Endometrial microvascular endothelial cells (primary cell): ENCODE results near the gene RYR1. TPM values are rescaled to one million over a fixed set of nuclear protein-coding genes. Genes with fewer than 3 reads are reported as not detected.
"Not testable (repeated sequence)": the region's sequence is repeated elsewhere in the genome, so short reads cannot be mapped to it uniquely, and the experiment has no call there.

Experiments
- in situ Hi-C: cut with HindIII; loops from 2 replicates; pipeline ENCODE4 v1.10.0; 2017; ENCODE audit warnings: low sequenced_read_pairs, low pct_unique_long_range_greater_than_20kb; ENCODE audit errors: inconsistent ontology term
- total RNA-seq: library from RNA; depleted of rRNA; stranded (reverse); fragments of >200 nt; gene quantifications from one replicate; pipeline ENCODE4 v1.2.3, GENCODE V29; 2015; ENCODE audit errors: inconsistent ontology term

Gene RYR1
- total RNA-seq, 1 donor from 2014 or later, result not detected

DNA sequence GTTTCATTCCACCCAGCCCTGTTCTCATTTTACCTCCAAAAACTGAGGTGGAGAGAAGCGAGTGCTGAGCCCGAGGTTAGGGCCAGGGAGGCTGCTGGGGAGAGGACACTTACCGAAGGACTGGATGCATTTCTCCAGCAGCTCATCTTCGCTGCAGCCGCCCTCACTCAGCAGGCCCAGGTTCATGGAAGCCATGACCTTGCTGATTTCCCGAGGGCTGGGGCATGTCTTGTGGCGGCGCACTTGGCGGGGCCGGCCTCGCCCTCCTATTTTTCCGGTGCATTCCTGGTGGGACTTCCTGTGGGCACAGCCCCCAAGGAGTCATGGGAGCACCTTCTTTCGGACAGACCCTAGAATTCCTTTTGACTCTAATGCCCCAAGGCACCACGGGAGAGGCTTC is 11.6 kb upstream of the RYR1 start:
- in situ Hi-C loops, result no loop called here

DNA sequence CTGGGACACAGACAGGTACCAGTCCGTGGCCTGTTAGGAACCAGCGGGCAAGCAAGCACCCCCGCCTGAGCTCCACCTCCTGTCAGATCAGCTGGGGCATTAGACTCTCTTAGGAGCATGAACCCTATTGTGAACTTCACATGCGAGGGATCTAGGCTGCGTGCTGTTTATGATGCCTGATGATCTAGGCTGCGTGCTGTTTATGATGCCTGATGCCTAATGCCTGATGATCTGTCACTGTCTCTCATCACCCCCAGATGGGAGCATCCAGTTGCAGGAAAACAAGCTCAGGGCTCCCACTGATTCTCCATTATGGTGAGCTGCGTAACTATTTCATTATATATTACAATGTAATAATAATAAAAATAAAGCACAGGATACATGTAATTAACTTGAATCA is 11.1 kb upstream of the RYR1 start:
- in situ Hi-C loops, result no loop called here

DNA sequence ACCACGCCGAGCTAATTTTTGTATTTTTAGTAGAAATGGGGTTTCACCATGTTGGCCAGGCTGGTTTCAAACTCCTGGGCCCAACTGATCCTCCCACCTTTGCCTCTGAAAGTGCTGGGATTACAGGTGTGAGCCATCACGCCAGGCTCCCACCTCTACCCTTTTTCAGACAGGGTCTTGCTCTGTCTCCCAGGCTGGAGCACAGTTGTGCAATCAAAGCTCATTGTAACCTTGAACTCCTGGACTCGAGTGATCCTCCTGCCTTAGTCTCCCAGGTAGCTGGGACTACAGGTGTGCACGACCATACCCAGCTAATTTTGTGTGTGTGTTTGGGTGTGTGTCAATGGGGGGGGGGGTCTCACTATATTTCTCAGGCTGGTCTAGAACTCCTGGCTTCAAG is 9.2 kb upstream of the RYR1 start:
- in situ Hi-C loops, result no loop called here

DNA sequence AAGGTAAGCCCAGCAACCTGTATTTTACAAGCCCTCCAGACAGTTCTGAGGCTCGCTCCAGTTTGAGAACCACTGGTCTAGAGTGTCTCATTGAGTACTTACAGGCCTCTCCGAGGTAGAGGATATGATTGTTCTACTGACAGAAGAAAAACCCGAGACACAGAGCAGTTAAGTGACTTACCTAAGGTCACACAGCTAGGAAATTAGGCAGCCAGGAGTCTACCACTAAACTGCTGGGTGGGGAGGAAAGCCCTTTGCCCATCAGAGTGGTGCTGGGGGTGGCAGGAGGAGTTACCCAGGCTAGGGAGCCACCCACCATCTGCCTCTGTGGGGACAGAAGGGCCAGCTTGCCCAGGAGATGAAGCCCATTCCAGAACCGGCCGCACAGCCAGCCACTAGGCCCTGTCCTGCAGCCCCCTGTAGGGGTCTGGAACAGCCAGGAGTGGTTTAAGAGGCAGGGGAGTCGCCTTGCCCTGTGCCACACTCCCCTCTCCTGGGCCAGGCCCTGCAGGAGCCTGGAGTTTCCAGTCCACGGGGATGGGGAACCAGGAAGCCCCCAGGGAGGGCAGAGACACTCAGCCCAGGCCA is 8.2 kb upstream of the RYR1 start:
- in situ Hi-C loops, result no loop called here

DNA sequence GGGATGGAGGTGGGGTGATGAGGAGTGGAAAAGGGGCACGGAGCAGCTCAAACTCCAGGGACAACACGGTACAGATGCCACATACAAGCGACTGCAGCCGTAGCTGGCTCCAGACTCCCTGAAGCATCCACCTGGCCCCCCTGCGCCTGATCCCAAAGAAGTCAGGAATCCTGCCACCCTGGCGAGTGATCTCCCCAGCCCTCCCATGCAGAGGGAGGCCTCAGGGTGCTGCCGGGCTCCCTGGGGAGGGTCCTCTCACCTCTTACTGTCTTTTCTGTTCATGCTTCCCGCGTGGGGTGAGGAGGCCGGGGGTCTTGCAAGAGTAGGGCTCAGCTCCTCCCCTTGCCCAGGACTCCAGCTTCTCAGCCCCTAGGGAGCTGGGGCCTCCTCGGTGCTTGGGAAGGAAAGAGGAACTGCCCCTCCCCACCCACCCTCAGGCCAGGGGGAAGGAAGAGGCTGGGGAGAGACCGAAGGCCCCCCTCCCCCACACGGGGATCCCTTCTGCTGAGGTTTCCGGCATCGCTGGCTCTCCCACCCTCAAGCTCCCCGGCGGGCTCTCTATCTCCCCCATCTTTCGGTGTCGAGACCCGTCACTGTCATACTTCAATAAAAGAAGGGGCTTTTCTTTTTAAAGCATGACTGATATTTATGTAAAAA is 7.6 kb upstream of the RYR1 start, which contains the start of gene RASGRP4:
Gene RASGRP4 (minus strand): TSS at position 410 of the 657 bp plus-strand sequence. CDS start 128 bp downstream, at position 282.
- in situ Hi-C loops, result no loop called here

- in situ Hi-C loops, result not testable (repeated sequence)
These were observed 6.3 kb upstream of the RYR1 start for GRCh38 chr19:38427035-38427677.

DNA sequence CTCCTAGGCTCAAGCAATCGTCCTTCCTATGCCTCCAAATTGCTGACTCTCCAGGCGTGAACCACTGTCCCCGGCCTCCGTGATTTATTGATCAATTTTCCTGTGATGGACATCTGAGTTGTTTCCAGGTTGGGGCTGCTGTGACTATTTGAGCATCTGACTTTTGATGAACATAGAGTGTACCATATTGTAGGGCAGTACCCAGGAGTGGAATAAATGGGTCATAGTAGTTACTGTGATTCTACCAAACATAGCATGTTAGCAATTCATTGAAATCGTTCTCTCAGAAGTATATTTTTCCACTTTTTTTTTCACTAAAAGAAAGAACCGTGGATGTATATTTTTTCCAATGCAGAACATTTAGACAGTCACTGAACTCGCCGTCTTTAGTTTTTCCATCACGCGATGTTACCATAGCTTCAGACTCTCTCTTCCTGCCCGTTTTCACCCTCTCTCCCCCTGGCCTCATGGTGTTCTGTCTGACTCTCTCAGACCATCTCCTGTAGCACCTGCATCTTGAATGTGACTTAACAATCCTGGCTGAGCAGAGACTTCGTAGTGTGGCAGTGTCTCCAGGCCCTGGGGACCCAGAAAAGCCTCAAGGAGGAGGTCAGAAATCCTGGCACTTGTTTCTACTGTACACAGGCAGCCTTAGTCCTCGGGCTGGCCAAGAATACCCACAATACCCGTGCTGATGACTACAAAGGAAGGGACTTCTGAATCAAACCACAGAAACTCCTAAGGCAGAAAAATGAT is 4.3 kb upstream of the RYR1 start:
- in situ Hi-C loops, result no loop called here

GRCh38 chr19:38429811-38430156 is 3.7 kb upstream of the RYR1 start:
- in situ Hi-C loops, result no loop called here

DNA sequence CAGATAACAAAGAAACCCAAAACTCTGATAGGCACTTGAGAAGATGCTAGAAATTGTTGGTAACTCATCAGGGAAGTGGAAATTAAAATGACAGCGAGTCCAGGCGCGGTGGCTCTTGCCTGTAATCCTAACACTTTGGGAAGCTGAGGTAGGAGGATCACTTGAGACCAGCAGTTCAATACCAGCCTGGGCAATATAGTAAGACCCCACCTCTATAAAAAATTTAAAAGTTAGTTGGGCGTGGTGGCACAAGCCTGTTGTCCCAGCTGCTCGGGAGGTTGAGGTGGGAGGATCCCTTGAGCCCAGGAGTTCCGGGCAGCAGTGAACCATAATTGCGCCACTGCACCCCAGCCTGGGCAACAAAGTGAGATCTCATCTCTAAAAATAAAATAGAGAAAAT is 2.6 kb upstream of the RYR1 start:
- in situ Hi-C loops, result no loop called here

DNA sequence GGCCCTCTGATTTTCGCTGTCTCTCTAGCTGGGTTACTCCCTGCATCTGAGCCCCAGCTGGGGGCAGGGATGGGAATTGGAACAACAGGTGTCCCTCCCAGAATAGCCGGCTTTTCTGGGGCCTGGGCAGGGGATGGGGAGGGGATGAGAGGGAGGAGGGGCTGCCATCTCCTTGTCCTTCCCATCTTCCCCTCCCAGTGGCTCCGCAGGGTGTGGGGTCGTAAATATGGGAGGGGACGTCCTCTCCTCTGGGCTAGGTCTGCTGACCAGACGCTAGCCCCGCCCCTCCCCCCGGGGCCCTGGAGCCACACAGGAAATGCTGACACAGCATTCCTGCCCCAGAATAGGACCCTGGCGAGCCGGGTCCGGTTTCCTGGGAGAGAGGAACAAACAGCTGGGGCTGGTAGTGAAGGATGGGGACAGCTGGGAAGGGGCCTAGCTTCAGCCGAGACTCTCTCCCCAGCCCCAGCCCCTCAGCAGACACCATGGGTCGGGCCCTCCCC is 1.1 kb downstream of the RYR1 start:
- in situ Hi-C loops, result no loop called here

GRCh38 chr19:38437295-38437694 is 3.8 kb downstream of the RYR1 start:
- in situ Hi-C loops, result no loop called here

GRCh38 chr19:38437917-38438316 is 4.4 kb downstream of the RYR1 start:
- in situ Hi-C loops, result no loop called here

- in situ Hi-C loops, result no loop called here
These were observed 7.1 kb downstream of the RYR1 start for GRCh38 chr19:38440592-38440991.

- in situ Hi-C loops, result no loop called here
These were observed 8.3 kb downstream of the RYR1 start for GRCh38 chr19:38441657-38442348.

GRCh38 chr19:38442736-38443135 is 9.2 kb downstream of the RYR1 start:
- in situ Hi-C loops, result no loop called here

GRCh38 chr19:38443458-38443999 is 10.0 kb downstream of the RYR1 start:
- in situ Hi-C loops, result no loop called here

GRCh38 chr19:38444026-38444425 is 10.5 kb downstream of the RYR1 start:
- in situ Hi-C loops, result no loop called here

DNA sequence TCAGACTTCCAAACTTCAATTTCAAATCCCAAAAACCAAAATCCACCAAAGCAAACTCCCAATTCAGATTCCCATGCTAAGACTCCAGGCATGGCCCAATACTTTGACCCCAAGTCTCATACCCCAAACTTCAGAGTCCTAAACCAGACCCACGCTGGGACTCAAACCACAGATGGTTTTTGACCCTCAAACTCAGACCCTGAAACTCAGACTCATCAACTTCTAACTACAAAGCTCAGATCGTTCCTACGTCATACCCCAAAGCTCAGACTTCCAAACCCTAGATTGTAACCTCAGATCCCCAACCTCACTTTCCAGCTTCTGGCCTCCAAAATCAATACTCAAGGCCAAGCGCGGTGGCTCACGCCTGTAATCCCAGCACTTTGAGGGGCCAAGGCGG is 11.9 kb downstream of the RYR1 start:
- in situ Hi-C loops, result no loop called here

DNA sequence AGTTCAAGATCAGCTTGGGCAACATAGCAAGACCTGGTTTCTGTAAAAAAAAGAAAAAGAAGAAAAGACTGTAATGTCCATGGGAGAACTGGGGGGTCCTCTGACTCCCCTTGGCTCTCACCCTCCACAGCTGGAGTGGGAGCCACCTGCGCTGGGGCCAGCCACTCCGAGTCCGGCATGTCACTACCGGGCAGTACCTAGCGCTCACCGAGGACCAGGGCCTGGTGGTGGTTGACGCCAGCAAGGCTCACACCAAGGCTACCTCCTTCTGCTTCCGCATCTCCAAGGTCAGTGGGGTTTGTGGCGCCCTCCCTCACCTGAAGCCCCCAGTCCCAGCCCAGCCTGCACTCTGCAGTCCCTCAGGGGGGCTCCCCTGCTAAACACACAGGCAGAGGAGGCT is 14.7 kb downstream of the RYR1 start:
- in situ Hi-C loops, result no loop called here
